ENCODE measurements around the gene SYDE2.

GRCh38 chr1:85237613-85238012, 36.8 kb upstream of the SYDE2 start:
- TF ChIP-seq CTCF (IDR thresholded peaks at IDR 0.05; ENCODE audit: low read length) (no peak), EZH2 (optimal IDR thresholded peaks at IDR 0.05; ENCODE audit: low read depth, low read length) (no peak), EZH2phosphoT487 (IDR thresholded peaks at IDR 0.05; ENCODE audit: low read length) (no peak)

All from MM.1S (cell line).